Measurements from ENCODE around the gene CSH2. TPM values are rescaled to one million over a fixed set of nuclear protein-coding genes. Genes with fewer than 3 reads are reported as not detected.
"Not testable (repeated sequence)": the region's sequence is repeated elsewhere in the genome, so short reads cannot be mapped to it uniquely, and the experiment has no call there.

The CSH2 gene
- total RNA-seq, 1 experiment from 2014 or later = not detected

GRCh38 chr17:63907161-63907778, 33.8 kb upstream of the CSH2 start:
- not testable (repeated sequence) for H4K91ac ChIP-seq (ENCODE audit: insufficient read length, low read depth, low read length); H3K27ac Mint-ChIP-seq; H3K79me2 ChIP-seq (ENCODE audit: insufficient read depth, low read length); H3K36me3 Mint-ChIP-seq (ENCODE audit: insufficient read depth in 1 of 3, low read depth in 3 of 3); H3K27ac ChIP-seq (ENCODE audit: insufficient read length, low read depth, low read length); H4K5ac ChIP-seq (ENCODE audit: insufficient read length, low read depth, low read length); H4K8ac ChIP-seq (replicated peaks; ENCODE audit: insufficient read length, low read depth, low read length); H2BK12ac ChIP-seq (ENCODE audit: insufficient read length, low read depth, low read length); H2AK5ac ChIP-seq (ENCODE audit: insufficient read length, low read length); H3K4me1 ChIP-seq (ENCODE audit: insufficient read depth, low read length); H3K9me3 Mint-ChIP-seq; H3K14ac ChIP-seq (ENCODE audit: insufficient read depth, low read length); H3K23me2 ChIP-seq (ENCODE audit: insufficient read length, low read depth, low read length, poor library complexity, severe bottlenecking); H3T11ph ChIP-seq (ENCODE audit: low read length); H3K9ac ChIP-seq (ENCODE audit: extremely low read depth, insufficient read length, low read length); H4K20me1 ChIP-seq (ENCODE audit: control insufficient read depth, insufficient read depth, insufficient read length); H3K4me3 Mint-ChIP-seq; H2AFZ ChIP-seq (ENCODE audit: low read length); H2BK20ac ChIP-seq (ENCODE audit: low read depth, low read length, poor library complexity, severe bottlenecking); H3K9me3 ChIP-seq (ENCODE audit: control insufficient read depth, low read depth, low read length); H3K4me2 ChIP-seq (ENCODE audit: insufficient read depth, insufficient read length, low read length); H2BK15ac ChIP-seq (ENCODE audit: low read depth, low read length); H3K27me3 ChIP-seq (ENCODE audit: insufficient read depth, low read length); H3K18ac ChIP-seq (ENCODE audit: insufficient read length, low read depth, low read length); H3K27me3 Mint-ChIP-seq (ENCODE audit: low read depth); H3K56ac ChIP-seq (ENCODE audit: insufficient read length, low read depth, low read length); H3K4ac ChIP-seq (ENCODE audit: low read depth, low read length); H2BK5ac ChIP-seq (ENCODE audit: insufficient read length, low read length); H3K79me1 ChIP-seq (ENCODE audit: insufficient read depth, low read depth, low read length, poor library complexity, severe bottlenecking); H3K23ac ChIP-seq (ENCODE audit: insufficient read length, low read depth, low read length); H2BK120ac ChIP-seq (ENCODE audit: low read depth, low read length, poor library complexity, severe bottlenecking)
- TF ChIP-seq, protein P1, sequence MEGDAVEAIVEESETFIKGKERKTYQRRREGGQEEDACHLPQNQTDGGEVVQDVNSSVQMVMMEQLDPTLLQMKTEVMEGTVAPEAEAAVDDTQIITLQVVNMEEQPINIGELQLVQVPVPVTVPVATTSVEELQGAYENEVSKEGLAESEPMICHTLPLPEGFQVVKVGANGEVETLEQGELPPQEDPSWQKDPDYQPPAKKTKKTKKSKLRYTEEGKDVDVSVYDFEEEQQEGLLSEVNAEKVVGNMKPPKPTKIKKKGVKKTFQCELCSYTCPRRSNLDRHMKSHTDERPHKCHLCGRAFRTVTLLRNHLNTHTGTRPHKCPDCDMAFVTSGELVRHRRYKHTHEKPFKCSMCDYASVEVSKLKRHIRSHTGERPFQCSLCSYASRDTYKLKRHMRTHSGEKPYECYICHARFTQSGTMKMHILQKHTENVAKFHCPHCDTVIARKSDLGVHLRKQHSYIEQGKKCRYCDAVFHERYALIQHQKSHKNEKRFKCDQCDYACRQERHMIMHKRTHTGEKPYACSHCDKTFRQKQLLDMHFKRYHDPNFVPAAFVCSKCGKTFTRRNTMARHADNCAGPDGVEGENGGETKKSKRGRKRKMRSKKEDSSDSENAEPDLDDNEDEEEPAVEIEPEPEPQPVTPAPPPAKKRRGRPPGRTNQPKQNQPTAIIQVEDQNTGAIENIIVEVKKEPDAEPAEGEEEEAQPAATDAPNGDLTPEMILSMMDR (conservative IDR thresholded peaks at IDR 0.05) = peak; percentile 63
- H3K4me1 Mint-ChIP-seq = peaks cover 14 to 22% of the 10 kb centered on the region in 2 experiments
- no CpG with 5 or more reads among the region's 12 CpGs for WGBS (ENCODE audit: extremely low coverage, insufficient read length, low lambda C conversion rate)
- peak; percentile 62 for DNase-seq

- not testable (repeated sequence) for H3K27ac Mint-ChIP-seq; H3K9me3 Mint-ChIP-seq; H4K20me1 ChIP-seq (ENCODE audit: control insufficient read depth, insufficient read depth, insufficient read length); H3K4me1 Mint-ChIP-seq; H2BK12ac ChIP-seq (ENCODE audit: insufficient read length, low read depth, low read length); H2BK20ac ChIP-seq (ENCODE audit: low read depth, low read length, poor library complexity, severe bottlenecking); H3T11ph ChIP-seq (ENCODE audit: low read length); H3K9ac ChIP-seq (ENCODE audit: extremely low read depth, insufficient read length, low read length); H3K4me2 ChIP-seq (ENCODE audit: insufficient read depth, insufficient read length, low read length); H3K23ac ChIP-seq (ENCODE audit: insufficient read length, low read depth, low read length); H2BK15ac ChIP-seq (ENCODE audit: low read depth, low read length); H4K5ac ChIP-seq (ENCODE audit: insufficient read length, low read depth, low read length); H3K4me1 ChIP-seq (ENCODE audit: insufficient read depth, low read length); H3K36me3 Mint-ChIP-seq (ENCODE audit: insufficient read depth in 1 of 3, low read depth in 3 of 3); H4K8ac ChIP-seq (replicated peaks; ENCODE audit: insufficient read length, low read depth, low read length); H2AK5ac ChIP-seq (ENCODE audit: insufficient read length, low read length); H2AFZ ChIP-seq (ENCODE audit: low read length); H3K9me3 ChIP-seq (ENCODE audit: control insufficient read depth, low read depth, low read length); H3K27ac ChIP-seq (ENCODE audit: insufficient read length, low read depth, low read length); H3K4me3 Mint-ChIP-seq; H3K79me1 ChIP-seq (ENCODE audit: insufficient read depth, low read depth, low read length, poor library complexity, severe bottlenecking); H2BK5ac ChIP-seq (ENCODE audit: insufficient read length, low read length); H3K23me2 ChIP-seq (ENCODE audit: insufficient read length, low read depth, low read length, poor library complexity, severe bottlenecking); H2BK120ac ChIP-seq (ENCODE audit: low read depth, low read length, poor library complexity, severe bottlenecking); H3K4ac ChIP-seq (ENCODE audit: low read depth, low read length); H3K79me2 ChIP-seq (ENCODE audit: insufficient read depth, low read length); H3K27me3 ChIP-seq (ENCODE audit: insufficient read depth, low read length); H4K91ac ChIP-seq (ENCODE audit: insufficient read length, low read depth, low read length); H3K56ac ChIP-seq (ENCODE audit: insufficient read length, low read depth, low read length); H3K14ac ChIP-seq (ENCODE audit: insufficient read depth, low read length); DNase-seq; H3K18ac ChIP-seq (ENCODE audit: insufficient read length, low read depth, low read length)
- peaks cover 12% of the 10 kb centered on the region for H3K27me3 Mint-ChIP-seq (ENCODE audit: low read depth)
- WGBS (ENCODE audit: extremely low coverage, insufficient read length, low lambda C conversion rate) = no CpG with 5 or more reads among the region's 8 CpGs
These were observed 31.3 kb upstream of the CSH2 start for GRCh38 chr17:63904796-63905195.

All from H9 (cell line).